WTC11 (cell line): ENCODE data around the gene SERTAD3. TPM values are rescaled to one million over a fixed set of nuclear protein-coding genes. Genes with fewer than 3 reads are reported as not detected.

Experiments
- ATAC-seq: fragments of 200-7000 bp; cut with Tn5 transposase; 2 replicates; pipeline ENCODE4 v1.10.0; 2021; ENCODE audit warnings: mild to moderate bottlenecking, moderate library complexity
- CTCF ChIA-PET: fragments of 300-600 bp; sonication (Branson Sonifier 250); formaldehyde crosslinking; loops from one replicate; lab custom pipeline; 2021; ENCODE audit warnings: antibody characterized with exemption; lab: Charles Lee
- POLR2A ChIA-PET: fragments of 350-600 bp; sonication (Branson Sonifier 250); formaldehyde crosslinking; loops from one replicate; lab custom pipeline; 2021; ENCODE audit warnings: antibody characterized with exemption; lab: Charles Lee
- DNase-seq: peaks from one replicate; pipeline ENCODE4 v3.0.0; 2021; ENCODE audit warnings: low spot score
- H3K27ac Mint-ChIP-seq: 2 replicates; pipeline ENCODE4 v1.8.0; 2021; ENCODE audit warnings: mixed read lengths
- H3K27me3 Mint-ChIP-seq: 2 replicates; pipeline ENCODE4 v1.8.0; 2021; ENCODE audit warnings: low read depth, mild to moderate bottlenecking, moderate library complexity, mixed read lengths
- H3K36me3 Mint-ChIP-seq: 2 replicates; pipeline ENCODE4 v1.8.0; 2021; ENCODE audit warnings: mixed read lengths
- H3K4me1 Mint-ChIP-seq: 2 replicates; pipeline ENCODE4 v1.8.0; 2022; ENCODE audit warnings: mixed read lengths
- H3K4me3 Mint-ChIP-seq: 2 replicates; pipeline ENCODE4 v1.8.0; 2021; ENCODE audit warnings: mild to moderate bottlenecking, moderate library complexity, mixed read lengths
- H3K9me3 Mint-ChIP-seq: 2 replicates; pipeline ENCODE4 v1.8.0; 2021; ENCODE audit warnings: mixed read lengths
- CREB1 ChIP-seq: sonication (generic); formaldehyde crosslinking; IDR thresholded peaks from 2 replicates; pipeline ENCODE4 v1.8.0; 2023; ENCODE audit warnings: mild to moderate bottlenecking, missing genetic modification reagents
- ELF4 ChIP-seq: sonication (generic); formaldehyde crosslinking; IDR thresholded peaks from 2 replicates; pipeline ENCODE4 v1.8.1; 2022; ENCODE audit warnings: low read depth, mild to moderate bottlenecking, moderate library complexity, missing genetic modification reagents
- ETV6 ChIP-seq: sonication (generic); formaldehyde crosslinking; IDR thresholded peaks from 2 replicates; pipeline ENCODE4 v1.8.1; 2022; ENCODE audit warnings: mild to moderate bottlenecking, missing genetic modification reagents
- FOXK1 ChIP-seq: sonication (generic); formaldehyde crosslinking; IDR thresholded peaks from 2 replicates; pipeline ENCODE4 v1.8.0; 2022; ENCODE audit warnings: mild to moderate bottlenecking, moderate library complexity, missing genetic modification reagents
- FOXP1 ChIP-seq: sonication (generic); formaldehyde crosslinking; IDR thresholded peaks from 2 replicates; pipeline ENCODE4 v1.8.0; 2022; ENCODE audit warnings: missing genetic modification reagents, mild to moderate bottlenecking, moderate library complexity, borderline replicate concordance
- HMGA2 ChIP-seq: fragments of 250-450 bp; sonication (Bioruptor Pico); IDR thresholded peaks from 2 replicates; pipeline ENCODE4 v1.4.0; 2021; ENCODE audit warnings: mild to moderate bottlenecking, moderate library complexity
- JAZF1 ChIP-seq: fragments of 250-450 bp; sonication (Bioruptor Pico); IDR thresholded peaks from 2 replicates; pipeline ENCODE4 v1.9.0; 2021; ENCODE audit warnings: moderate library complexity, mild to moderate bottlenecking, inconsistent platforms
- JUN ChIP-seq: sonication (generic); formaldehyde crosslinking; IDR thresholded peaks from 2 replicates; pipeline ENCODE4 v1.8.0; 2023; ENCODE audit warnings: mild to moderate bottlenecking, missing genetic modification reagents
- MXD4 ChIP-seq: fragments of 250-450 bp; sonication (Bioruptor Pico); IDR thresholded peaks from 2 replicates; pipeline ENCODE4 v1.8.0; 2021; ENCODE audit warnings: mild to moderate bottlenecking, moderate library complexity, borderline replicate concordance
- NFE2L1 ChIP-seq: sonication (generic); formaldehyde crosslinking; IDR thresholded peaks from 2 replicates; pipeline ENCODE4 v1.8.1; 2023; ENCODE audit warnings: missing genetic modification reagents
- PRDM15 ChIP-seq: sonication (generic); formaldehyde crosslinking; IDR thresholded peaks from 2 replicates; pipeline ENCODE4 v1.8.0; 2022; ENCODE audit warnings: missing genetic modification reagents
- PREB ChIP-seq: sonication (generic); formaldehyde crosslinking; IDR thresholded peaks from 2 replicates; pipeline ENCODE4 v1.8.1; 2022; ENCODE audit warnings: mild to moderate bottlenecking, missing genetic modification reagents, moderate library complexity, borderline replicate concordance
- ZBTB21 ChIP-seq: sonication (generic); formaldehyde crosslinking; IDR thresholded peaks from 2 replicates; pipeline ENCODE4 v1.8.1; 2023; ENCODE audit warnings: mild to moderate bottlenecking, missing genetic modification reagents, borderline replicate concordance
- ZBTB43 ChIP-seq: sonication (generic); formaldehyde crosslinking; IDR thresholded peaks from 2 replicates; pipeline ENCODE4 v1.8.1; 2023; ENCODE audit warnings: mild to moderate bottlenecking, missing genetic modification reagents
- ZNF138 ChIP-seq: sonication (generic); formaldehyde crosslinking; conservative IDR thresholded peaks from 2 replicates; pipeline ENCODE4 v1.8.1; 2022; ENCODE audit warnings: mild to moderate bottlenecking, moderate library complexity, missing genetic modification reagents
- ZNF232 ChIP-seq: sonication (generic); formaldehyde crosslinking; IDR thresholded peaks from 2 replicates; pipeline ENCODE4 v1.8.0; 2022; ENCODE audit warnings: mild to moderate bottlenecking, missing genetic modification reagents
- ZNF671 ChIP-seq: fragments of 250-450 bp; sonication (Bioruptor Pico); IDR thresholded peaks from 2 replicates; pipeline ENCODE4 v1.8.0; 2021; ENCODE audit warnings: mild to moderate bottlenecking
- total RNA-seq: library from RNA; stranded (reverse); gene quantifications from 3 replicates; pipeline ENCODE4 v1.2.3, GENCODE V29; 2021
- TF ChIP-seq, protein P1 (sequence below): fragments of 250-450 bp; sonication (Bioruptor Pico); IDR thresholded peaks from 2 replicates; pipeline ENCODE4 v1.8.0; 2021; ENCODE audit warnings: mild to moderate bottlenecking
- TF ChIP-seq, protein P2 (sequence below): sonication (generic); formaldehyde crosslinking; IDR thresholded peaks from 2 replicates; pipeline ENCODE4 v1.8.0; 2023; ENCODE audit warnings: missing genetic modification reagents, mild to moderate bottlenecking, borderline replicate concordance
- TF ChIP-seq, protein P3 (sequence below): sonication (generic); formaldehyde crosslinking; IDR thresholded peaks from 2 replicates; pipeline ENCODE4 v1.8.0; 2023; ENCODE audit warnings: missing genetic modification reagents
- TF ChIP-seq, protein P4 (sequence below): sonication (generic); formaldehyde crosslinking; IDR thresholded peaks from 2 replicates; pipeline ENCODE4 v1.8.0; 2022; ENCODE audit warnings: mild to moderate bottlenecking, missing genetic modification reagents

Gene SERTAD3
- total RNA-seq, 1 experiment from 2014 or later = 33.6 TPM

GRCh38 chr19:40472516-40472915 lies 28.4 kb upstream of the SERTAD3 start (continued):
- TF ChIP-seq, protein P1, sequence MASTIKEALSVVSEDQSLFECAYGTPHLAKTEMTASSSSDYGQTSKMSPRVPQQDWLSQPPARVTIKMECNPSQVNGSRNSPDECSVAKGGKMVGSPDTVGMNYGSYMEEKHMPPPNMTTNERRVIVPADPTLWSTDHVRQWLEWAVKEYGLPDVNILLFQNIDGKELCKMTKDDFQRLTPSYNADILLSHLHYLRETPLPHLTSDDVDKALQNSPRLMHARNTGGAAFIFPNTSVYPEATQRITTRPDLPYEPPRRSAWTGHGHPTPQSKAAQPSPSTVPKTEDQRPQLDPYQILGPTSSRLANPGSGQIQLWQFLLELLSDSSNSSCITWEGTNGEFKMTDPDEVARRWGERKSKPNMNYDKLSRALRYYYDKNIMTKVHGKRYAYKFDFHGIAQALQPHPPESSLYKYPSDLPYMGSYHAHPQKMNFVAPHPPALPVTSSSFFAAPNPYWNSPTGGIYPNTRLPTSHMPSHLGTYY = no peak
- TF ChIP-seq PREB (CRISPR knock-in tag) (no peak), FOXK1 (CRISPR knock-in tag) (no peak), ZBTB43 (CRISPR knock-in tag) (no peak), ZNF671 (CRISPR knock-in tag) (no peak), PRDM15 (CRISPR knock-in tag) (no peak), ZNF138 (CRISPR knock-in tag) (no peak)
- TF ChIP-seq, all 79 proteins: peak for 0

DNA sequence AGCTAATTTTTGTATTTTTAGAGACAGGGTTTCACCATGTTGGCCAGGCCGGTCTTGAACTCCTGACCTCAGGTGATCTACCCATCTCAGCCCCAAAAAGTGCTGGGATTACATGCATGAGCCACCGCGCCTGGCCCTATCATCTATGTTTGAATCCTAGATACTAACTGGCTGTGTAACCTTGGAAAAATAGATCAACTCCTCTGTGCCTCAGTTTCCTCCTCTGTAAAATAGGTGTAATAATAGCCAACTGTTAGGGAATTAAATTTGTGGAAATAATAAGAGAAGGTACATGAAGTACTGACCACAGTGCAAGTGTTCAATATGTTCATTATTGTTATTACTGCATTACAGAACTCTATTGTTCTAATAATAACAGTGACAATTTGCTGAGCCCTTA lies 27.0 kb upstream of the SERTAD3 start:
- DNase-seq (no peak), ATAC-seq (no peak)
- no peaks in the 10 kb centered on the region for H3K9me3 Mint-ChIP-seq
- H3K27me3 Mint-ChIP-seq = peaks cover 33% of the 10 kb centered on the region
- ChIA-PET CTCF (interaction anchor here (0.7 to 1.4 kb wide), 2 partner anchors 49 to 52 kb away, joined by 3 to 5 read pairs; no protein-coding TSS in a partner anchor), POLR2A (no interaction called here)
- peaks cover 6% of the 10 kb centered on the region for H3K4me1 Mint-ChIP-seq
- H3K27ac Mint-ChIP-seq = no peak overlapping the region
- H3K4me3 Mint-ChIP-seq = no peak overlapping the region
- 0 out of 2 replicates have a peak, but pooled peaks cover 2% of the 10 kb centered on the region for H3K36me3 Mint-ChIP-seq
- TF ChIP-seq JUN (CRISPR knock-in tag) (no peak), CREB1 (CRISPR knock-in tag) (no peak), FOXP1 (CRISPR knock-in tag) (no peak), ETV6 (CRISPR knock-in tag) (no peak), ELF4 (CRISPR knock-in tag) (no peak), ZBTB21 (CRISPR knock-in tag) (no peak), NFE2L1 (no peak), JAZF1 (no peak), ZNF232 (CRISPR knock-in tag) (no peak), MXD4 (CRISPR knock-in tag) (no peak), HMGA2 (CRISPR knock-in tag) (no peak)
- TF ChIP-seq, protein P2, sequence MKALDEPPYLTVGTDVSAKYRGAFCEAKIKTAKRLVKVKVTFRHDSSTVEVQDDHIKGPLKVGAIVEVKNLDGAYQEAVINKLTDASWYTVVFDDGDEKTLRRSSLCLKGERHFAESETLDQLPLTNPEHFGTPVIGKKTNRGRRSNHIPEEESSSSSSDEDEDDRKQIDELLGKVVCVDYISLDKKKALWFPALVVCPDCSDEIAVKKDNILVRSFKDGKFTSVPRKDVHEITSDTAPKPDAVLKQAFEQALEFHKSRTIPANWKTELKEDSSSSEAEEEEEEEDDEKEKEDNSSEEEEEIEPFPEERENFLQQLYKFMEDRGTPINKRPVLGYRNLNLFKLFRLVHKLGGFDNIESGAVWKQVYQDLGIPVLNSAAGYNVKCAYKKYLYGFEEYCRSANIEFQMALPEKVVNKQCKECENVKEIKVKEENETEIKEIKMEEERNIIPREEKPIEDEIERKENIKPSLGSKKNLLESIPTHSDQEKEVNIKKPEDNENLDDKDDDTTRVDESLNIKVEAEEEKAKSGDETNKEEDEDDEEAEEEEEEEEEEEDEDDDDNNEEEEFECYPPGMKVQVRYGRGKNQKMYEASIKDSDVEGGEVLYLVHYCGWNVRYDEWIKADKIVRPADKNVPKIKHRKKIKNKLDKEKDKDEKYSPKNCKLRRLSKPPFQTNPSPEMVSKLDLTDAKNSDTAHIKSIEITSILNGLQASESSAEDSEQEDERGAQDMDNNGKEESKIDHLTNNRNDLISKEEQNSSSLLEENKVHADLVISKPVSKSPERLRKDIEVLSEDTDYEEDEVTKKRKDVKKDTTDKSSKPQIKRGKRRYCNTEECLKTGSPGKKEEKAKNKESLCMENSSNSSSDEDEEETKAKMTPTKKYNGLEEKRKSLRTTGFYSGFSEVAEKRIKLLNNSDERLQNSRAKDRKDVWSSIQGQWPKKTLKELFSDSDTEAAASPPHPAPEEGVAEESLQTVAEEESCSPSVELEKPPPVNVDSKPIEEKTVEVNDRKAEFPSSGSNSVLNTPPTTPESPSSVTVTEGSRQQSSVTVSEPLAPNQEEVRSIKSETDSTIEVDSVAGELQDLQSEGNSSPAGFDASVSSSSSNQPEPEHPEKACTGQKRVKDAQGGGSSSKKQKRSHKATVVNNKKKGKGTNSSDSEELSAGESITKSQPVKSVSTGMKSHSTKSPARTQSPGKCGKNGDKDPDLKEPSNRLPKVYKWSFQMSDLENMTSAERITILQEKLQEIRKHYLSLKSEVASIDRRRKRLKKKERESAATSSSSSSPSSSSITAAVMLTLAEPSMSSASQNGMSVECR (CRISPR knock-in tag) = no peak
- TF ChIP-seq, protein P1 = no peak
- TF ChIP-seq, protein P3, sequence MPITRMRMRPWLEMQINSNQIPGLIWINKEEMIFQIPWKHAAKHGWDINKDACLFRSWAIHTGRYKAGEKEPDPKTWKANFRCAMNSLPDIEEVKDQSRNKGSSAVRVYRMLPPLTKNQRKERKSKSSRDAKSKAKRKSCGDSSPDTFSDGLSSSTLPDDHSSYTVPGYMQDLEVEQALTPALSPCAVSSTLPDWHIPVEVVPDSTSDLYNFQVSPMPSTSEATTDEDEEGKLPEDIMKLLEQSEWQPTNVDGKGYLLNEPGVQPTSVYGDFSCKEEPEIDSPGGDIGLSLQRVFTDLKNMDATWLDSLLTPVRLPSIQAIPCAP (CRISPR knock-in tag) = no peak
- TF ChIP-seq, protein P4, sequence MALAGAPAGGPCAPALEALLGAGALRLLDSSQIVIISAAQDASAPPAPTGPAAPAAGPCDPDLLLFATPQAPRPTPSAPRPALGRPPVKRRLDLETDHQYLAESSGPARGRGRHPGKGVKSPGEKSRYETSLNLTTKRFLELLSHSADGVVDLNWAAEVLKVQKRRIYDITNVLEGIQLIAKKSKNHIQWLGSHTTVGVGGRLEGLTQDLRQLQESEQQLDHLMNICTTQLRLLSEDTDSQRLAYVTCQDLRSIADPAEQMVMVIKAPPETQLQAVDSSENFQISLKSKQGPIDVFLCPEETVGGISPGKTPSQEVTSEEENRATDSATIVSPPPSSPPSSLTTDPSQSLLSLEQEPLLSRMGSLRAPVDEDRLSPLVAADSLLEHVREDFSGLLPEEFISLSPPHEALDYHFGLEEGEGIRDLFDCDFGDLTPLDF = no peak
